Tibial artery (tissue), 4 donors: ENCODE measurements around the gene MYO15B.
A peak's percentile ranks its signal among the peaks of the same experiment; 100 is the strongest.

Experiments
- DNase-seq, 2 donors: peaks; one replicate each; pipeline ENCODE4 v3.0.0-alpha.2; 2019
- H3K27ac ChIP-seq, 2 donors: fragments of 200-600 bp; sonication (generic) in 1 of 2; 1 replicate in 1 of 2; 2 replicates in 1 of 2; pipeline ENCODE4 v1.5.1; 2018 to 2019; ENCODE audit warnings: mild to moderate bottlenecking in 1 of 2
- H3K27me3 ChIP-seq, 2 donors: fragments of 200-600 bp; sonication (generic) in 1 of 2; one replicate each; pipeline versions ENCODE4 v1.5.1 to v1.6.0; 2016 to 2019
- H3K36me3 ChIP-seq, 3 donors: fragments of 200-600 bp; sonication (generic) in 2 of 3; one replicate each; pipeline ENCODE4 v1.5.1; 2016 to 2019; ENCODE audit warnings: mild to moderate bottlenecking in 2 of 3
- H3K4me1 ChIP-seq, 4 donors: fragments of 200-600 bp; sonication (generic) in 2 of 4; 1 replicate in 3 of 4; 2 replicates in 1 of 4; pipeline ENCODE4 v1.5.1; 2016 to 2019
- H3K4me3 ChIP-seq, 2 donors: fragments of 200-600 bp; sonication (generic) in 1 of 2; 1 replicate in 1 of 2; 2 replicates in 1 of 2; pipeline ENCODE4 v1.5.1; 2018 to 2019; ENCODE audit warnings: mild to moderate bottlenecking in 2 of 2
- H3K9me3 ChIP-seq, 3 donors: fragments of 200-600 bp; sonication (generic) in 1 of 3; one replicate each; pipeline ENCODE4 v1.5.1; 2016 to 2019
- intact Hi-C: fragments of 100-400 bp; cut with DNase I; formaldehyde crosslinking; loops from one replicate; pipeline ENCODE4 v1.15.0; 2023; ENCODE audit warnings: low total_unique reads
- TF ChIP-seq, protein P1 (sequence below), 2 experiments: fragments of 200-600 bp in 1 of 2; fragments of 450-650 bp in 1 of 2; IDR thresholded peaks; one replicate each; pipeline ENCODE4 v1.5.1; 2017 to 2019; ENCODE audit warnings: antibody characterized with exemption in 2 of 2, mild to moderate bottlenecking in 1 of 2, moderate library complexity in 1 of 2

MYO15B gene

DNA sequence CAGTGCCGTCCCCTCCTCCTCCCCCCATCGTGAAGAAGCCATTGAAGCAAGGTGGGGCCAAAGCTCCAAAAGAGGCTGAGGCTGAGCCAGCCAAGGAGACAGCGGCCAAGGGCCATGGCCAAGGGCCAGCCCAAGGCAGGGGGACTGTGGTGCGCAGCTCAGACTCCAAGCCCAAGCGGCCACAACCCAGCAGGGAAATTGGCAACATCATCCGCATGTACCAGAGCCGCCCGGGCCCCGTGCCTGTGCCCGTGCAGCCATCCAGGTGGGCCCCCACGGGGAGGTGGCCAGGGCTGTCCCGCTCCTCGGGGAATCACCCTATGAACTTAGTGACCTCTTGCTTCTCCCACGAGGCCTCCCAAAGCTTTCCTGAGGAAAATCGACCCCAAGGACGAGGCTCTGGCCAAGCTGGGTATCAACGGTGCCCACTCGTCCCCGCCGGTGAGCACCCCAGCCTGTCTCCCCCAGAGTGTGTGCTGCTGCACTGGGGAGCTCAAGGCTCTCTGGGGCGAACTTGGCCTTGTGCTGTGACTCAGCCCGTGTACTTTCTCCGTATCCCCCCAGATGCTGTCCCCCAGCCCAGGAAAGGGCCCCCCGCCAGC lies 29.0 kb downstream of the MYO15B start:
- no peaks in the 10 kb centered on the region for H3K4me1 ChIP-seq
- H3K27me3 ChIP-seq, result peaks cover 0 to 2% of the 10 kb centered on the region in 2 donors
- H3K36me3 ChIP-seq, result peaks cover 0 to 99% (median 86%) of the 10 kb centered on the region in 3 donors
- intact Hi-C loops, result no loop called here
- H3K9me3 ChIP-seq, result no peaks in the 10 kb centered on the region
- TF ChIP-seq, protein P1, sequence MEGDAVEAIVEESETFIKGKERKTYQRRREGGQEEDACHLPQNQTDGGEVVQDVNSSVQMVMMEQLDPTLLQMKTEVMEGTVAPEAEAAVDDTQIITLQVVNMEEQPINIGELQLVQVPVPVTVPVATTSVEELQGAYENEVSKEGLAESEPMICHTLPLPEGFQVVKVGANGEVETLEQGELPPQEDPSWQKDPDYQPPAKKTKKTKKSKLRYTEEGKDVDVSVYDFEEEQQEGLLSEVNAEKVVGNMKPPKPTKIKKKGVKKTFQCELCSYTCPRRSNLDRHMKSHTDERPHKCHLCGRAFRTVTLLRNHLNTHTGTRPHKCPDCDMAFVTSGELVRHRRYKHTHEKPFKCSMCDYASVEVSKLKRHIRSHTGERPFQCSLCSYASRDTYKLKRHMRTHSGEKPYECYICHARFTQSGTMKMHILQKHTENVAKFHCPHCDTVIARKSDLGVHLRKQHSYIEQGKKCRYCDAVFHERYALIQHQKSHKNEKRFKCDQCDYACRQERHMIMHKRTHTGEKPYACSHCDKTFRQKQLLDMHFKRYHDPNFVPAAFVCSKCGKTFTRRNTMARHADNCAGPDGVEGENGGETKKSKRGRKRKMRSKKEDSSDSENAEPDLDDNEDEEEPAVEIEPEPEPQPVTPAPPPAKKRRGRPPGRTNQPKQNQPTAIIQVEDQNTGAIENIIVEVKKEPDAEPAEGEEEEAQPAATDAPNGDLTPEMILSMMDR (IDR thresholded peaks at IDR 0.05), result no peak
- no peak for DNase-seq
- H3K27ac ChIP-seq, result no peak overlapping the region
- H3K4me3 ChIP-seq, result no peak overlapping the region

DNA sequence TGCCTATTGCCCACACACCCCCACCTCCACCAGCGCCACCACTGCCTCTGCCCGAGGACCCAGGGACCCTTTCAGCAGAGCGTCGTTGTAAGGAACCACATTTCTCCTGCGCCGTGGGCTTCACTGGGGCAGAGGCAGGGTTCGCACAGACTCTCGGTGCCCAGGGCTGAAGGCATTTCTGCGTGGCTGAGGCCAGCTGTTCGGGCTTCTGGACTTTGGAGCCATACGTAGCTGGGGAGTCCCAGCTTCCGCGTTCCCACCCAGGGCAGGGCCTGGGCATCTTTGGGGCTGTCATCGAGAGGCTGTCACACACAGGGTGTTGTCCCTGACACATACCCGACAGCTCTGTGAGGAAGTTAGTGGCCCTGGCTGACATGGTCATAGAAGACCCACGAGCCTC lies 29.6 kb downstream of the MYO15B start:
- TF ChIP-seq, protein P1 (IDR thresholded peaks at IDR 0.05), result no peak
- intact Hi-C loops, result no loop called here
- Histone ChIP-seq H3K27ac (no peak overlapping the region), H3K9me3 (no peaks in the 10 kb centered on the region), H3K4me3 (no peak overlapping the region), H3K27me3 (peaks cover 0 to 2% of the 10 kb centered on the region in 2 donors), H3K36me3 (peaks cover 0 to 99% (median 88%) of the 10 kb centered on the region in 3 donors), H3K4me1 (no peaks in the 10 kb centered on the region)
- DNase-seq, result no peak

DNA sequence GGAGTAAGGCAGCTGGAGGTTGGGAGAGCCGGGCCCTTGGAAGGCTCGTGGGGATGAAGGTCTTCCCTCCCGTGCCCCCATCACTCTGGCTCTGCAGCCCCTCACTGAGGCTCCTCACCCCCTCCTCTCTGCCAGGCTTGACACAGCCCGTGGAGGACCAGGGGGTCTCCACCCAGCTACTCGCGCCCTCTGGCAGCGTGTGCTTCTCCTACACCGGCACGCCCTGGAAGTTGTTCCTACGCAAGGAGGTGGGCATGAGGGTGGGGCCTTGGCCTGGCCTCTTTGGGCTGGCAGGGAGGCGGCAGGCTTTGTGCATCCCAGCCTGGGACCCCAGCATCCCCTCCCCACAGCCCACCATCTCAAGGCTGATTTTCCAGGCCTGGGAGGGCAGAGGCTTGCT lies 30.1 kb downstream of the MYO15B start:
- Histone ChIP-seq H3K4me1 (no peaks in the 10 kb centered on the region), H3K4me3 (no peak overlapping the region), H3K9me3 (no peaks in the 10 kb centered on the region), H3K36me3 (peaks cover 0 to 99% (median 87%) of the 10 kb centered on the region in 3 donors), H3K27me3 (peaks cover 0 to 2% of the 10 kb centered on the region in 2 donors), H3K27ac (no peak overlapping the region)
- no peak for DNase-seq
- intact Hi-C loops, result no loop called here
- TF ChIP-seq, protein P1 (IDR thresholded peaks at IDR 0.05), result no peak

DNA sequence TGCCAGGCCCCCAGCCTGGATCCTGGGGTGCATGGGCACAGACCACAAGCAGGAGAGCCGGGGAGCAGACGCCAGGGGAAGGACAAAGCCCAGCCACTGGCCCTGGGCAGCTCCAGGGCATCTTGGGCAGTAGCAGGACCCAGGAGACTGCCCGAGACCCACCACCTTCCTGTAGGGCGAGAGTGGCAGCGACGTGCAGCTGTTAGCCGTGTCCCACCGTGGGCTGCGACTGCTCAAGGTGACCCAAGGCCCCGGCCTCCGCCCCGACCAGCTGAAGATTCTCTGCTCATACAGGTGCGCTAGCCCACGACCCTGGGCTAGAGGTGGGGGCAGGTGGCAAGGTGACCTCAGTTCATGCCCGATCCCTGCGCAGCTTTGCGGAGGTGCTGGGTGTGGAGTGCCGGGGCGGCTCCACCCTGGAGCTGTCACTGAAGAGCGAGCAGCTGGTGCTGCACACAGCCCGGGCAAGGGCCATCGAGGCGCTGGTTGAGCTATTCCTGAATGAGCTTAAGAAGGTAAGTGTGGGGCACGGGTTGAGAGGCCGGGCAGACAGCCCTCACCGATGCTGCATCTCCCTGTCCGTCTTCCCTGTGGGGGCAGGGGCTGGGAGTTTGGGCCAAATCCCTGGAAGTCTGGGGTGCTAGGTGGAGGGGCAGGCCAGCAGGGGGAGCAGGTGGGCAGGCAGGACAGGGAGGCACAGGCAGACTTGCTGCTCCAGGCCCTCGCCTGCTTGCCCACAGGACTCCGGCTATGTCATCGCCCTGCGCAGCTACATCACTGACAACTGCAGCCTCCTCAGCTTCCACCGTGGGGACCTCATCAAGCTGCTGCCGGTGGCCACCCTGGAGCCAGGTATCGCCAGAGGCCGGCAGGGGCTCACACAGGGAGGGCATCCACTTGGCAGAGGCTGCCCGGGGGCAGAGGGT lies 32.2 kb downstream of the MYO15B start:
- TF ChIP-seq, protein P1 (IDR thresholded peaks at IDR 0.05), result peak; percentile 11 to 13
- no peaks in the 10 kb centered on the region for H3K4me1 ChIP-seq
- H3K9me3 ChIP-seq, result no peaks in the 10 kb centered on the region
- H3K27ac ChIP-seq, result no peak overlapping the region
- peaks cover 0 to 2% of the 10 kb centered on the region in 2 donors for H3K27me3 ChIP-seq
- intact Hi-C loops, result no loop called here
- H3K36me3 ChIP-seq, result peaks cover 0 to 97% (median 67%) of the 10 kb centered on the region in 3 donors
- no peak for DNase-seq
- H3K4me3 ChIP-seq, result no peak overlapping the region

DNA sequence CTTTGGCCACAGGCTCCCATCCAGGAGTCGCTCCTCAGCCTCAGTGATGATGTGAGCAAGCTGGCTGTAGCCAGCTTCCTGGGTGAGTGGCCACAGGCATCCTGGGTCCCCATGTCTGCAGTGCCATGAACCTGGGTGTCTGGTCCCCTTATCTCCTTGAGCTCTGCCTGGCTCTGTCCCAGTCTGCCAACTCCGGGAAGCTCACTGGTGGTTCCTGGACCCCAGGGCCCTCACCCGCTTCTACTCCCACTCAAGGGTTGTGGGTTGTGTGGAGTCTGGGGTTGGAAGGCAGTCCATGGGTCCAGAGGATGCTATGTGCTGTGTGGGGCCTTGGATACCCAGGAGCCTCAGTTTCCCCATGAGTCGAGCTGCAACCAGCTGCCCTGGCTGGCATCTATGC lies 33.9 kb downstream of the MYO15B start:
- intact Hi-C loops, result no loop called here
- H3K4me1 ChIP-seq, result no peaks in the 10 kb centered on the region
- peaks cover 0 to 2% of the 10 kb centered on the region in 2 donors for H3K27me3 ChIP-seq
- no peak overlapping the region for H3K4me3 ChIP-seq
- H3K27ac ChIP-seq, result no peak overlapping the region
- DNase-seq, result no peak
- TF ChIP-seq, protein P1 (IDR thresholded peaks at IDR 0.05), result no peak
- no peaks in the 10 kb centered on the region for H3K9me3 ChIP-seq
- H3K36me3 ChIP-seq, result peaks cover 0 to 97% (median 69%) of the 10 kb centered on the region in 3 donors
